GM19467 (cell line): Measurements from ENCODE around the gene UBL3.

Source experiments
- ATAC-seq: cut with Tn5 transposase; IDR thresholded peaks from one replicate; pipeline ENCODE4 v1.9.1; 2021; ENCODE audit warnings: mild to moderate bottlenecking, moderate library complexity; ENCODE audit not compliant: unreplicated experiment

UBL3 gene

DNA sequence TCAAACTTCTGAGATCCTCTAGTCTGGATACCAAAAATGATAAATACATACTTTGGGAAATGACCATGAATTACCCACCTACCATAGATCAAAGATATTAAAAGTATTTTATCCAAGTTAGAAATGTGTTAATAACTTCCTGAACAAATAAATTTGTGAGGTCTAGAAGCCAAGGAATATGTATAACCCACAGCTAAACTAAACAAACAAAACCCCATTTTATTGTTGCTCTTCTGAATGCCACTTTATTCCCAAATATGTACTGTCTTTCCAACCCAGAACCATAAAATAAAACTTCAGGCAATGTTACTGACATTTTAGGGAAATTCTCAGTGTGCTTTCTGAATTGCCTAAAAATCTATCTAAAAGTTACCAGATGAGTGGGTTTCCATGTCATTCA is 35.1 kb downstream of the UBL3 start:
- no peak for ATAC-seq

DNA sequence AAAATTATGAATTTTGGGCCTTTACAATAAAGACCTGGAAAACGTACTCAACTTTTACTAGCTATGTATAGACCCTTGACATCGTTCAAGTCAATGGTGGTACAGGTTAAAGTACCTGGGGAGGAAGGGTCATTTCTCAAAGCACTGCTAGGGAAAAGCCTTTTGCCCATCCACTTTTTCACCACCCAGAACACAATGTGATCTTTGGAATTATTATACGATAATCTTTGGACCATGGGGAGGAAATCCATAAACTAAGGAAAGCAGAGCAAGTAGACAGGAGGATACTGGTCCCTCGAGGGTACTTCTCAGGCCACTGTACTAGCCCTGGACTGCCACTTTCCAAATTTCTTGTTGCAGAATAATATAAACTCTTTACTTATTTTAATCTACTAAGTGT is 39.5 kb downstream of the UBL3 start:
- no peak for ATAC-seq

GRCh38 chr13:29810145-29810742 is 40.2 kb downstream of the UBL3 start:
- ATAC-seq: no peak

- ATAC-seq: no peak
Measured at GRCh38 chr13:29808264-29808663, 42.2 kb downstream of the UBL3 start.

- no peak for ATAC-seq
Measured at GRCh38 chr13:29805994-29806979, 44.1 kb downstream of the UBL3 start.

GRCh38 chr13:29803221-29803620 is 47.2 kb downstream of the UBL3 start:
- ATAC-seq: no peak

DNA sequence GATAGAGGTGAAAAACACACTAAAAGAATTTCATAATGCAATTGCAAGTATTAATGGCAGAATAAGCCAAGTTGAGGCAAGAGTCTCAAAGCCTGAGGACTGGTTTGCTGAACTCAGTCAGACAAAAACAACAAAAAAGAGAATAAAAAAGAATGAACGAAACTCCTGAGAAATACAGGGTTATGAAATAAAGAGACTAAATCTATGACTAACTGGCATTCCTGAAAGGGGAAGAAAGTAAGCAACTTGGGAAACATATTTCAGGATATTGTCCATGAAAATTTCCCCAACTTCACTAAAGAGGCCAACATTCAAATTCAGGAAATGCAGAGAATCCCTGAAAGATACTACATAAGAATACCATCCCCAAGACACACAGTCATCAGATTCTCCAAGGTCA is 47.8 kb downstream of the UBL3 start:
- ATAC-seq: no peak

- no peak for ATAC-seq
Measured at GRCh38 chr13:29801737-29802305, 48.6 kb downstream of the UBL3 start.

DNA sequence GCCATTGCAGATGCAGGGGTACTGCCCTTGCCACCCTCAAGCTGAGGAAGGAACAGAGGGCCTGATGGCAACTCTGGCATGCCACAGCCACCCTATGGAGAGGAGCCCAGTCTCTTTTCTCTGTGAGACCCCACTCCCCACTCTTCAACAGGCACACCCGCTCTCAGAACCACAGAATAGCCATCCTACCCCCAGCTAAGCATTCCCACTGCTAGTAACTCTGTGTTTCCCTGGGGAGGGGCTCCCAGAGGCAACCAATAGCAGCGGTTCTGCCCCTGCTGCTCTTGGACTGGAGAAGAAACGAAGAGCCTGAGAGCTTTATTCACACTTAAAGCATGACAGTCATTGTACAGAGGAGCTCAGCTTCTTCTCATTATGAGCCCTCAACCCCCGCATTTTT is 49.3 kb downstream of the UBL3 start:
- ATAC-seq: no peak

DNA sequence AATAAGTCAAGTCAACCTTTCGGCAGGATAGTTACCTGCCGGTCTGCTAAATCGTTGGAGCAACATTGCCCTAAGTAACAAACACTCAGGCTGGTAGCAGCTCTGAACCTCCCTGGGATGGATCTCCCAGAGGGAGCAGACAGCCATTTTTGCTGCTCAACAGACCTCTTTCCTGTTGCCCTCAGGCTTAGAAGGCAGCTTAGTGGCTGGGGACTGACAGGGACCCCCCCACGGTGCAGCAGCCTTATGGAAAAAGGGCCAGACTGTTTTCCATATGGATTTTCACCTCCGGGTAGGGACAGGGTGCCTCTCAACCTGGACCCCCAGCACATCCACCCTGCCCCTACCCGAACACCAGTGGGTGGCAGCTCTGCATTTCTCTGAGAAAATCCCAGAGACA is 49.7 kb downstream of the UBL3 start:
- ATAC-seq: no peak

DNA sequence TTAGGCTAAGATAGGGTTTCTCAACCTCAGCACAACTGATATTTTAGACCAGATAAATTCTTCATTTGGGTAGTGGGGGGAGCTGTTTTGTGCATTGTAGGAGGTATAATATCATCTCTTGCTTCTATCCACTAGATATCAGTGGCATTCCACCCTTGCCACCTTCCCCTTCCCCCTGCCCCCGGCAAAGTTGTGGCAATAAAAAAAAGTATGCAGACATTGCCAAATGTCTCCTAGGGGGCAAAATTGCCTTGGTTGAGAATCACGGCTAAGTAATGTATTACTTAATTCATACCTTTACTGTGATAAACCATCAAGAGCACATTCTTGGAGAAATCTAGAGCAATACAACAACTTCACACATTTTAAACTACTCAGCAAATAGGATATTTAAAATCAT is 51.4 kb downstream of the UBL3 start:
- no peak for ATAC-seq

DNA sequence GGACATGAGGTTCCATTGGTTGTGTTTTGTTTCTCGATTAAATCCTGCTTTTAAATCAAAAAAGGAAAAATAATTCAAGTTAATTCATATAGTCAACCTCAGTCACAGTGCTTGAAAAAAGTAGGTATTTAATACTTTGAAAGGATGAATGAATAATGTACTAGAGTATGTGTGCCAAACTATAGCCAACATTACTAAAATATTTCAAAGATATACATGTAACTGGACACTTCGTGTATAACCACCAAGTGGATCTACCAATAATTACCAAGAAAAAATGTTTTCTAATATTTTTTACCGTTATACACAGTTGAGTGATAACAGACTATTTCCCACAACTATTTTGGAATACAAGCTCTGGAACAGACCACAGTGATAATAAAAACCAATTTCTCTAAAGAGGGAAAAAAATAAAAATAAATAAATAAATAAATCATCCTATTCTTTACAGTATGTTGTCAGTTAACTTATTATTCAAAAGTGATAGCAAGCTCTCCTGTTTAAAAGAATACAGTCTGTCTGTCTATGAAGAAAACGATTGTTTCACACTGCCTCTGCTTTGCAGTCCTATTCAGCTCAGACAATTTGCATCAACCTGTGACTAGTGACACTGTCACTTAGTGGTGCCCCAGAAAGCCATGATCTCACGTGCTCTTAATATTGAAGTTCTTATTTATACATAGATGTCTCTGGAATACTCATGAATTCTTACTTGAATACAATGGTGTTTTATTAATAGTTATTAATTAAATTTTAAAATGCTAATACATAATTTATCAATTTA is 58.2 kb downstream of the UBL3 start:
- ATAC-seq: no peak

GRCh38 chr13:29791508-29791907 is 58.9 kb downstream of the UBL3 start:
- no peak for ATAC-seq

DNA sequence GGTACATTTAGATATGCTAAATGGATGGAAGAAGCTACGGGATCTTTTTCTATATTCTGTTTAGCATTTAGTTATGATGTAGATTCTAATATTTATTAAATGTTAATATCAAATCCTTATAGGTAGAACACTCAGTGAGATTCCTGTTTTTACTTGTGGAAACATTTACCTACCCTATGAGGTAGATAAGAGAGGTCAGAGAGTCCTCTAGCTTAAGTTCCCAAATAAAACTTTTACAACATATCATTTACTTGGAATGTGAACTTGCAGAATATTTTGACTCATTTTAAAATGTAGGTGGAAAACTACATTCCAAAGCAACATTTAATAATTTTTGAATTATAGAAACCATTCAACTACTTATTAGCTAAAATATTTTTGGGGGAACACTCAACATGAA is 63.7 kb downstream of the UBL3 start:
- no peak for ATAC-seq

DNA sequence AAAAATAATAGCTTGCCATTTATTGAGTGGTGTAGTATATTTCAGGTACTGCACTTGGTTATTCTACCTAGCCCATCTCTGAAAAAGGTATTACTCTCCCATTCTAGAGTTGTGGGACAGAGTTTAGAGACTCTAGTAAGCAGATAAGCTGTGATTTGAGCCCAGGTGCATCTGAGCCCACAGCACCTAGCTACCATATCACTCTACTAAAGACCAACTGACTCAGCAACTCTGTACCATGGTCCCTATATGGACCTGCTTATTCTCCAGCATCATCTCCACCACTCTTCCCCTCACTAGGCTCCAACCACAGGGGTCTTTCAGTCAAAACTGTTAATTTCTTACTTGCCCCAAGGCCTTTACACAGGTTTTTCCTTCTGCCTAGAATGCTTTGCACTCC is 64.4 kb downstream of the UBL3 start:
- no peak for ATAC-seq

DNA sequence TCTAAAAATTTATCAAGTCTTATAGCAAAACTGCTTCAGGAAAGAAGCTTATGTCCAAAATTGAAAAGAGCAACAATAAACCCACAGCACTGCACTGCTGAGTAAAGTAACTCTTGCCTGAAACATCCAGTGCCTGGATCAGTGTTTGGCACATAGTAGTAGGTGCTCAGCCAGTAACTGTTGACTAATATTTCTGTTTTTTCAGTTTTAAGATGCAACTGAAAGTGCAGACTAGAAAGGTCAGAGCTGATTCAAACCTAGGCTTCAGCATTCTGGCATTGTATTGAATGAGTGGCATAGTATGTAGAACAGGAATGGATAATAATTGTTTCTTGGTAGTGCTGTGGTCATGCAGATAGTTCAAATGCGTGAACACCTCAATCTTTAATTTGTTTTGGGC is 67.6 kb downstream of the UBL3 start:
- no peak for ATAC-seq

- ATAC-seq: no peak
Measured at GRCh38 chr13:29774830-29775229, 75.6 kb downstream of the UBL3 start.

DNA sequence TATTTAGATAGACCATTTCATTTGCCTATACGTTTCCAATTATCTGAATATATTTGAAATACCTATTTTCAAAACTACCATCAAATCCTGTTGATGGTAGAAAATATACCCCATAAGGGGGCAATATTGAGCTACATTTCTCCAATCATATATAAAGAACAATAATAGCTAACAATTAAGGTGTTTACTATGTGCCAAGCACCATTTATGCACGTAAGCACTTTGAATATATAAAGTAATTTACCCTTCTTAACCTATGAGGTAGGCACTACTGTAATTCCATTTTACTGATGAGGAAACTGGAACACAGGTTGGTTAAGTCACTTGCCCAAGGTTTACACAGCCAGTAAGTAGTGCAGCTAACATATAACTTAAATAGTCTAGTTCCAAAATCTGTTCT is 79.2 kb downstream of the UBL3 start:
- no peak for ATAC-seq

- ATAC-seq: no peak
Measured at GRCh38 chr13:29767006-29767405, 83.4 kb downstream of the UBL3 start.

DNA sequence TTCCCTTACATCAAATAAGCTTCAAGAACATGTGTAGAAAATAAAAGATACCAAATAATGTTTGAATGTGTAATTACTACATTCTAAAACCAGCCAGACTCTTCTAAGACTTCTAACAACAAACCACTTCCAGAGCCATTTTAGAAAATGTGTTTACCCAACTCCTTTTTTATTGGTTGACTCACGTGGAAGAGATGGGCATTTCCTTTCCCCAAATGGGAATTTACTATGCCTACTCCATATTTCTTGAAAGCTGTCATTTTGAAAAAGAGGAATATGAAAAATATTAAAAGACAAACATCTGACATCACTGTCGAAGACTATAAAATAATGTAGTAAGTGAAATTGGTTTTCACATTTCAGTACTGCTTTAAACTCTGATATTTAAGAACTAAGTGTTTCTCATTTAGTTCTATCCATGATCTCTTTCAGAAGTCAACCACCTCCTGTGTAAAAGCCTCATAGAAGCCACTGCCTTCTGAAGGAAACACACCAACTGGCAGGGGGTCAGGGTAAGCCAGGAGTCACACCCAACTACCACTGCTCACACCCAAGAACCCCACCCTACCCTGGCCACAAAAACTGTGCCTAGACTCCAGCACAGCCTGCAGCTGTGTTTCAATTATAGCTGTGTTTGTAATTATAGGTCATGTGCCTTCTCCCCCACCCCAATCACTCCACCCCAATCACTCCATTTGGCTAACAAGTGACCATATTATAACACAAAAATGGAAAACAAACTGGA is 86.8 kb downstream of the UBL3 start:
- no peak for ATAC-seq

- ATAC-seq: no peak
Measured at GRCh38 chr13:29761815-29762214, 88.6 kb downstream of the UBL3 start.
